K562 (cell line): ENCODE results near the gene ZNF862. TPM values are rescaled to one million over a fixed set of nuclear protein-coding genes. Genes with fewer than 3 reads are reported as not detected.

Experiments used
- ATAC-seq: fragments of 200-7000 bp; cut with Tn5 transposase; 3 replicates; pipeline ENCODE4 v1.9.1; 2020; ENCODE audit warnings: moderate library complexity
- BruUV-seq: library from RNA; stranded (reverse); fragments of 400-500 nt; replicated peaks from 2 replicates; lab custom pipeline; 2021; lab: Mats Ljungman, UMichigan
- CTCF ChIA-PET: fragments of 300-600 bp; formaldehyde crosslinking; extraction: SDS; loops from one replicate; lab custom pipeline; 2021; ENCODE audit warnings: low intra/inter-chr PET ratio; lab: Yijun Ruan, JAX
- POLR2A ChIA-PET: fragments of 300-600, 350-650 bp; sonication (Branson Sonifier 250); formaldehyde crosslinking; extraction: SDS; loops from one replicate; lab custom pipeline; 2021; ENCODE audit warnings: antibody characterized with exemption, inconsistent platforms; lab: Yijun Ruan, JAX
- DNase-seq, 4 experiments: peaks; one replicate each; pipeline versions ENCODE4 v3.0.0 to v3.0.0-alpha.2; 2011 to 2018; ENCODE audit warnings: low spot score in 3 of 4, mixed read lengths in 3 of 4; ENCODE audit errors: extremely low read depth in 1 of 4
- FAIRE-seq: peaks from 2 replicates; lab custom pipeline; 2011; peaks lifted over from hg19 to GRCh38; lab: Jason Lieb, UNC
- H2AFZ ChIP-seq: 2 replicates; pipeline ENCODE4 v1.6.0; 2011; ENCODE audit warnings: low read depth, low read length, control low read depth, inconsistent platforms
- H3K27ac ChIP-seq: fragments of 200-600 bp; 3 replicates; pipeline ENCODE4 v1.8.0; 2011; ENCODE audit warnings: low read depth, mild to moderate bottlenecking, control low read depth, inconsistent platforms, low read length, moderate library complexity, mixed read lengths; ENCODE audit errors: extremely low read depth
- H3K27me3 ChIP-seq, 2 experiments: fragments of 300-600 bp in 1 of 2; 2 replicates in 1 of 2; 3 replicates in 1 of 2; pipeline versions ENCODE4 v1.6.0 to v1.8.0; 2011; ENCODE audit warnings: inconsistent platforms in 2 of 2, low read length in 2 of 2, mild to moderate bottlenecking in 1 of 2, mixed read lengths in 1 of 2, moderate library complexity in 1 of 2; ENCODE audit not compliant: control insufficient read depth in 2 of 2, insufficient read depth in 2 of 2
- H3K36me3 ChIP-seq: fragments of 300-600 bp; 3 replicates; pipeline ENCODE4 v1.8.0; 2011; ENCODE audit warnings: mild to moderate bottlenecking, low read length, inconsistent platforms; ENCODE audit not compliant: control insufficient read depth, insufficient read depth
- H3K4me1 ChIP-seq, 2 experiments: fragments of 200-600 bp in 1 of 2; replicated peaks in 1 of 2; 2 replicates in 1 of 2; 3 replicates in 1 of 2; pipeline versions ENCODE4 v1.5.1 to v1.8.0; 2011; ENCODE audit warnings: inconsistent platforms in 2 of 2, low read length in 2 of 2, mild to moderate bottlenecking in 1 of 2, mixed read lengths in 1 of 2, moderate library complexity in 1 of 2; ENCODE audit not compliant: control insufficient read depth in 2 of 2, insufficient read depth in 2 of 2
- H3K4me2 ChIP-seq: 2 replicates; pipeline ENCODE4 v1.6.1; 2011; ENCODE audit warnings: low read length, control low read depth, inconsistent platforms, mixed read lengths; ENCODE audit not compliant: insufficient read depth
- H3K4me3 ChIP-seq: fragments of 200-600 bp; sonication (generic), shearing (Covaris generic); 2 replicates; pipeline ENCODE4 v1.5.1; 2016; ENCODE audit warnings: control low read depth, inconsistent platforms
- H3K79me2 ChIP-seq: fragments of 200-600 bp; 3 replicates; pipeline ENCODE4 v1.8.0; 2011; ENCODE audit warnings: low read length, inconsistent platforms; ENCODE audit not compliant: control insufficient read depth, insufficient read depth
- H3K9ac ChIP-seq, 2 experiments: 2 replicates each; pipeline versions ENCODE4 v1.6.0 to v1.6.1; 2011; ENCODE audit warnings: low read depth in 2 of 2, low read length in 2 of 2, control low read depth in 1 of 2, inconsistent platforms in 1 of 2, mild to moderate bottlenecking in 1 of 2, mixed read lengths in 1 of 2; ENCODE audit not compliant: insufficient read depth in 1 of 2
- H3K9me1 ChIP-seq: one replicate; pipeline ENCODE4 v1.6.0; 2011; ENCODE audit warnings: inconsistent platforms, mild to moderate bottlenecking, low read length, moderate library complexity; ENCODE audit not compliant: control insufficient read depth, insufficient read depth
- H3K9me3 ChIP-seq: replicated peaks from 2 replicates; pipeline ENCODE4 v1.5.1; 2011; ENCODE audit warnings: low read depth, low read length, inconsistent platforms; ENCODE audit not compliant: control insufficient read depth, insufficient read depth
- H4K20me1 ChIP-seq: replicated peaks from 2 replicates; pipeline ENCODE4 v1.6.1; 2011; ENCODE audit warnings: low read length, inconsistent platforms, mixed read lengths; ENCODE audit not compliant: control insufficient read depth, insufficient read depth
- DPF2 ChIP-seq: fragments of 450-650 bp; IDR thresholded peaks from 2 replicates; pipeline ENCODE4 v1.6.1; 2016
- GATAD2B ChIP-seq: fragments of 450-650 bp; IDR thresholded peaks from 2 replicates; pipeline ENCODE4 v1.6.1; 2017; ENCODE audit warnings: mild to moderate bottlenecking, borderline replicate concordance
- KDM4B ChIP-seq, 2 experiments: fragments of 450-650 bp in 1 of 2; sonication (generic) in 1 of 2; IDR thresholded peaks; 2 replicates each; pipeline ENCODE4 v1.6.1; 2016 to 2017; ENCODE audit warnings: borderline replicate concordance in 2 of 2, antibody characterized with exemption in 1 of 2, low read depth in 1 of 2, mild to moderate bottlenecking in 1 of 2
- POLR2AphosphoS2 ChIP-seq: IDR thresholded peaks from 2 replicates; pipeline ENCODE4 v1.6.1; 2012; ENCODE audit warnings: low read length, improper control_type of control experiment
- POLR3A ChIP-seq: IDR thresholded peaks from 2 replicates; pipeline ENCODE4 v1.6.1; 2011; ENCODE audit warnings: borderline replicate concordance, mild to moderate bottlenecking, moderate library complexity; ENCODE audit not compliant: insufficient read length, insufficient read depth; ENCODE audit errors: extremely low read depth
- POU5F1 ChIP-seq: fragments of 150-350 bp; IDR thresholded peaks from 2 replicates; pipeline ENCODE4 v1.6.1; 2014; ENCODE audit warnings: borderline replicate concordance, low read length, low read depth, mild to moderate bottlenecking; ENCODE audit not compliant: partially characterized antibody
- PYGO2 ChIP-seq: fragments of 450-650 bp; IDR thresholded peaks from 2 replicates; pipeline ENCODE4 v1.6.1; 2016; ENCODE audit warnings: mild to moderate bottlenecking, missing genetic modification characterization, moderate library complexity, missing compliant biosample characterization
- ZBTB11 ChIP-seq, 3 experiments: fragments of 200-800 bp in 1 of 3; fragments of 250-450 bp in 1 of 3; fragments of 450-650 bp in 1 of 3; sonication (Bioruptor Pico) in 1 of 3; sonication (Bioruptor generic) in 1 of 3; formaldehyde crosslinking in 1 of 3; IDR thresholded peaks; 2 replicates each; pipeline versions ENCODE4 v1.6.1 to v1.8.0; 2016 to 2022; ENCODE audit warnings: mild to moderate bottlenecking in 2 of 3, missing genetic modification characterization in 2 of 3, missing compliant biosample characterization in 1 of 3, moderate library complexity in 1 of 3
- ZNF354B ChIP-seq: fragments of 250-450 bp; sonication (Bioruptor Pico); IDR thresholded peaks from 2 replicates; pipeline ENCODE4 v1.4.0; 2020
- ZNF668 ChIP-seq: fragments of 250-450 bp; sonication (Bioruptor Pico); IDR thresholded peaks from 2 replicates; pipeline ENCODE4 v1.8.0; 2022; ENCODE audit warnings: mild to moderate bottlenecking, inconsistent platforms
- ZNF766 ChIP-seq: fragments of 200-800 bp; sonication (Bioruptor generic); conservative IDR thresholded peaks from 2 replicates; pipeline ENCODE4 v1.6.1; 2016; ENCODE audit warnings: missing genetic modification characterization, missing compliant biosample characterization
- ZNF780A ChIP-seq: fragments of 250-450 bp; sonication (Bioruptor Pico); IDR thresholded peaks from 2 replicates; pipeline ENCODE4 v1.5.0; 2021; ENCODE audit warnings: mild to moderate bottlenecking
- WGBS: fragments of 100-300 bp; shearing (Covaris generic); methylation state at CpG from one replicate; pipeline ENCODE4 v1.1.6; 2016; ENCODE audit warnings: low coverage, mixed read lengths; ENCODE audit not compliant: insufficient coverage; ENCODE audit errors: missing lambda C conversion rate; 5-methylcytosine and 5-hydroxymethylcytosine counted together
- in situ Hi-C: fragments of 300-500 bp; cut with MboI; formaldehyde crosslinking; loops from 4 replicates; pipeline ENCODE4 v1.15.0; 2018; ENCODE audit warnings: inconsistent platforms, mixed read lengths
- intact Hi-C: fragments of 100-400 bp; cut with micrococcal nuclease; formaldehyde crosslinking; loops from 2 replicates; pipeline ENCODE4 v1.14.2; 2022
- polyA plus RNA-seq, 8 experiments: library from polyadenylated mRNA; depleted of rRNA in 4 of 8; stranded (reverse) in 5 of 8; unstranded in 3 of 8; fragments of >200 nt; fragmentation: Nextera tagmentation in 2 of 8; fragmentation: Illumina TruSeq in 1 of 8; extraction: Ambion mirVana in 2 of 8; extraction: Trizol in 1 of 8; gene quantifications; 2 replicates each; pipeline versions ENCODE4 v1.2.1 to v1.2.3, GENCODE V29; 2011 to 2014; ENCODE audit warnings: inconsistent platforms in 1 of 8, missing spikeins in 1 of 8
- total RNA-seq, 7 experiments: library from RNA; depleted of rRNA in 6 of 7; stranded (reverse); fragments of >200 nt in 6 of 7; fragmentation: Illumina TruSeq in 2 of 7; extraction: Trizol in 2 of 7; gene quantifications; 2 replicates each; pipeline versions ENCODE4 v1.2.1 to v1.2.3, GENCODE V29; 2011 to 2021; ENCODE audit warnings: low replicate concordance in 1 of 7
- TF ChIP-seq, protein P1 (sequence below): sonication (generic); formaldehyde crosslinking; IDR thresholded peaks from 2 replicates; pipeline ENCODE4 v1.8.0; 2023; ENCODE audit warnings: mild to moderate bottlenecking, missing genetic modification reagents

The ZNF862 gene
- total and polyA plus RNA-seq, 9 of the 15 experiments (the other 6 are each of a cell fraction or from before 2014, with no cell fraction given) = 1.1 to 3.9 (median 2.6) TPM

- Histone ChIP-seq H3K9me1 (no peaks in the 10 kb centered on the region), H3K27me3 (peaks cover 13 to 32% of the 10 kb centered on the region in 2 experiments; a peak in 4 of 5 replicates), H2AFZ (peak overlapping the region; percentile 66), H3K79me2 (no peaks in the 10 kb centered on the region), H3K9ac (peak overlapping the region in 1 of 2 experiments; percentile 75; a peak in 1 of 4 replicates), H3K27ac (no peak overlapping the region), H3K36me3 (no peaks in the 10 kb centered on the region), H3K4me2 (peak overlapping the region; percentile 11; the same call in 1 of the 2 replicates), H3K4me1 (peaks cover 14 to 20% of the 10 kb centered on the region in 2 experiments), H3K9me3 (no peaks in the 10 kb centered on the region), H3K4me3 (no peak overlapping the region), H4K20me1 (peaks cover 5% of the 10 kb centered on the region; the same call in 1 of the 2 replicates)
- FAIRE-seq = peak; percentile 71
- in situ Hi-C loops (loop anchor here (25.0 kb wide), 1 partner anchor 182 kb away; no protein-coding TSS in a partner anchor), intact Hi-C loops (no loop called here)
- 49% methylated on average over 16 of the region's 16 CpGs for WGBS
- CTCF ChIA-PET = no interaction called here
- ATAC-seq = peak; percentile 74
- POLR2A ChIA-PET = interaction anchor here (0.6 to 1.9 kb wide), 3 partner anchors 11 to 15 kb away, joined by 3 to 5 read pairs (median 5); no protein-coding TSS in a partner anchor
- BruUV-seq = no TSS peak
- peak; percentile 68 to 81 (median 76) for DNase-seq
- TF ChIP-seq ZNF354B (CRISPR knock-in tag) (no peak), ZNF668 (CRISPR knock-in tag) (no peak), ZNF766 (CRISPR knock-in tag) (peak; percentile 83), POU5F1 (no peak), ZBTB11 (CRISPR knock-in tag; IDR thresholded peaks at IDR 0.05) (no peak), POLR3A (no peak), KDM4B (IDR thresholded peaks at IDR 0.05; ENCODE audit: borderline replicate concordance in 2 of 2, low read depth in 1 of 2) (no peak), GATAD2B (no peak), POLR2AphosphoS2 (no peak), DPF2 (peak; percentile 68), ZNF780A (no peak), PYGO2 (tag) (no peak)
- TF ChIP-seq, protein P1, sequence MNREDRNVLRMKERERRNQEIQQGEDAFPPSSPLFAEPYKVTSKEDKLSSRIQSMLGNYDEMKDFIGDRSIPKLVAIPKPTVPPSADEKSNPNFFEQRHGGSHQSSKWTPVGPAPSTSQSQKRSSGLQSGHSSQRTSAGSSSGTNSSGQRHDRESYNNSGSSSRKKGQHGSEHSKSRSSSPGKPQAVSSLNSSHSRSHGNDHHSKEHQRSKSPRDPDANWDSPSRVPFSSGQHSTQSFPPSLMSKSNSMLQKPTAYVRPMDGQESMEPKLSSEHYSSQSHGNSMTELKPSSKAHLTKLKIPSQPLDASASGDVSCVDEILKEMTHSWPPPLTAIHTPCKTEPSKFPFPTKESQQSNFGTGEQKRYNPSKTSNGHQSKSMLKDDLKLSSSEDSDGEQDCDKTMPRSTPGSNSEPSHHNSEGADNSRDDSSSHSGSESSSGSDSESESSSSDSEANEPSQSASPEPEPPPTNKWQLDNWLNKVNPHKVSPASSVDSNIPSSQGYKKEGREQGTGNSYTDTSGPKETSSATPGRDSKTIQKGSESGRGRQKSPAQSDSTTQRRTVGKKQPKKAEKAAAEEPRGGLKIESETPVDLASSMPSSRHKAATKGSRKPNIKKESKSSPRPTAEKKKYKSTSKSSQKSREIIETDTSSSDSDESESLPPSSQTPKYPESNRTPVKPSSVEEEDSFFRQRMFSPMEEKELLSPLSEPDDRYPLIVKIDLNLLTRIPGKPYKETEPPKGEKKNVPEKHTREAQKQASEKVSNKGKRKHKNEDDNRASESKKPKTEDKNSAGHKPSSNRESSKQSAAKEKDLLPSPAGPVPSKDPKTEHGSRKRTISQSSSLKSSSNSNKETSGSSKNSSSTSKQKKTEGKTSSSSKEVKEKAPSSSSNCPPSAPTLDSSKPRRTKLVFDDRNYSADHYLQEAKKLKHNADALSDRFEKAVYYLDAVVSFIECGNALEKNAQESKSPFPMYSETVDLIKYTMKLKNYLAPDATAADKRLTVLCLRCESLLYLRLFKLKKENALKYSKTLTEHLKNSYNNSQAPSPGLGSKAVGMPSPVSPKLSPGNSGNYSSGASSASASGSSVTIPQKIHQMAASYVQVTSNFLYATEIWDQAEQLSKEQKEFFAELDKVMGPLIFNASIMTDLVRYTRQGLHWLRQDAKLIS (CRISPR knock-in tag) = no peak
Observed at GRCh38 chr7:149855361-149856305, 17.5 kb downstream of the ZNF862 start.
